HepG2 (cell line): Measurements from ENCODE around the gene MSI2. TPM values are rescaled to one million over a fixed set of nuclear protein-coding genes. Genes with fewer than 3 reads are reported as not detected.

Experiments
- DNMT1 ChIP-seq: sonication (generic); formaldehyde crosslinking; IDR thresholded peaks from 2 replicates; pipeline ENCODE4 v1.5.1; 2020; ENCODE audit warnings: mild to moderate bottlenecking, missing genetic modification reagents
- EED ChIP-seq: sonication (generic); formaldehyde crosslinking; IDR thresholded peaks from 2 replicates; pipeline ENCODE4 v1.5.0; 2020; ENCODE audit warnings: mild to moderate bottlenecking, missing genetic modification reagents
- EHMT2 ChIP-seq: fragments of 200-600 bp; sonication (generic); IDR thresholded peaks from 2 replicates; pipeline ENCODE4 v1.7.0; 2017; ENCODE audit warnings: antibody characterized with exemption, low read depth, low read length, borderline replicate concordance
- ETV6 ChIP-seq: sonication (generic); formaldehyde crosslinking; conservative IDR thresholded peaks from 2 replicates; pipeline ENCODE4 v1.4.0; 2020; ENCODE audit warnings: missing genetic modification reagents
- GFI1 ChIP-seq: sonication (generic); formaldehyde crosslinking; IDR thresholded peaks from 2 replicates; pipeline ENCODE4 v1.5.0; 2020; ENCODE audit warnings: missing genetic modification reagents, mild to moderate bottlenecking, borderline replicate concordance
- HES4 ChIP-seq: sonication (generic); formaldehyde crosslinking; IDR thresholded peaks from 2 replicates; pipeline ENCODE4 v1.9.0; 2021; ENCODE audit warnings: mild to moderate bottlenecking, missing genetic modification reagents, borderline replicate concordance
- HNRNPUL1 ChIP-seq: fragments of 200-400 bp; formaldehyde crosslinking; IDR thresholded peaks from 2 replicates; pipeline ENCODE4 v1.6.1; 2017; ENCODE audit warnings: low read depth, mild to moderate bottlenecking, low read length, moderate library complexity
- MBD4 ChIP-seq: IDR thresholded peaks from 2 replicates; pipeline ENCODE4 v1.6.1; 2012; ENCODE audit warnings: low read length, inconsistent platforms, borderline replicate concordance
- MTA1 ChIP-seq: sonication (generic); formaldehyde crosslinking; IDR thresholded peaks from 2 replicates; pipeline ENCODE4 v1.4.0; 2020; ENCODE audit warnings: missing genetic modification reagents, mild to moderate bottlenecking, borderline replicate concordance
- MYNN ChIP-seq: sonication (generic); formaldehyde crosslinking; IDR thresholded peaks from 2 replicates; pipeline ENCODE4 v1.4.0; 2020; ENCODE audit warnings: mild to moderate bottlenecking, low read depth, missing genetic modification reagents
- ZNF235 ChIP-seq: sonication (generic); formaldehyde crosslinking; IDR thresholded peaks from 2 replicates; pipeline ENCODE4 v1.8.1; 2023; ENCODE audit warnings: mild to moderate bottlenecking, missing genetic modification reagents, borderline replicate concordance
- ZNF616 ChIP-seq: sonication (generic); formaldehyde crosslinking; IDR thresholded peaks from 2 replicates; pipeline ENCODE4 v1.5.0; 2020; ENCODE audit warnings: low read depth, mild to moderate bottlenecking, missing genetic modification reagents
- ZNF737 ChIP-seq: sonication (generic); formaldehyde crosslinking; IDR thresholded peaks from 2 replicates; pipeline ENCODE4 v1.5.0; 2020; ENCODE audit warnings: missing genetic modification reagents, mild to moderate bottlenecking, borderline replicate concordance
- polyA plus RNA-seq, 8 experiments: library from polyadenylated mRNA; depleted of rRNA in 3 of 8; stranded (reverse) in 7 of 8; unstranded in 1 of 8; fragments of >200 nt; fragmentation: Illumina TruSeq in 4 of 8; extraction: Trizol in 4 of 8; gene quantifications; 2 replicates each; pipeline versions ENCODE4 v1.2.1 to v1.2.3, GENCODE V29; 2011 to 2016; ENCODE audit warnings: low read depth in 4 of 8, missing spikeins in 1 of 8, mixed read lengths in 1 of 8; ENCODE audit not compliant: insufficient read depth in 1 of 8
- total RNA-seq, 5 experiments: library from RNA; depleted of rRNA; stranded (reverse); fragments of >200 nt; fragmentation: Illumina TruSeq; extraction: Trizol; gene quantifications; 2 replicates each; pipeline ENCODE4 v1.2.3, GENCODE V29; 2016; ENCODE audit warnings: low read depth in 1 of 5
- TF ChIP-seq, protein P1 (sequence below): sonication (generic); formaldehyde crosslinking; IDR thresholded peaks from 2 replicates; pipeline ENCODE4 v1.4.0; 2020; ENCODE audit warnings: missing genetic modification reagents
- TF ChIP-seq, protein P2 (sequence below): sonication (generic); formaldehyde crosslinking; IDR thresholded peaks from 2 replicates; pipeline ENCODE4 v1.4.0; 2020; ENCODE audit warnings: missing genetic modification reagents
- TF ChIP-seq, protein P3 (sequence below): sonication (generic); formaldehyde crosslinking; IDR thresholded peaks from 2 replicates; pipeline ENCODE4 v1.4.0; 2020; ENCODE audit warnings: missing genetic modification reagents
- TF ChIP-seq, protein P4 (sequence below): sonication (generic); formaldehyde crosslinking; IDR thresholded peaks from 2 replicates; pipeline ENCODE4 v1.4.0; 2020; ENCODE audit warnings: missing genetic modification reagents

MSI2 gene
- total and polyA plus RNA-seq, 2 of the 13 experiments (the other 11 are each of a cell fraction or from before 2014, with no cell fraction given) = 77.5 to 78.4 TPM

DNA sequence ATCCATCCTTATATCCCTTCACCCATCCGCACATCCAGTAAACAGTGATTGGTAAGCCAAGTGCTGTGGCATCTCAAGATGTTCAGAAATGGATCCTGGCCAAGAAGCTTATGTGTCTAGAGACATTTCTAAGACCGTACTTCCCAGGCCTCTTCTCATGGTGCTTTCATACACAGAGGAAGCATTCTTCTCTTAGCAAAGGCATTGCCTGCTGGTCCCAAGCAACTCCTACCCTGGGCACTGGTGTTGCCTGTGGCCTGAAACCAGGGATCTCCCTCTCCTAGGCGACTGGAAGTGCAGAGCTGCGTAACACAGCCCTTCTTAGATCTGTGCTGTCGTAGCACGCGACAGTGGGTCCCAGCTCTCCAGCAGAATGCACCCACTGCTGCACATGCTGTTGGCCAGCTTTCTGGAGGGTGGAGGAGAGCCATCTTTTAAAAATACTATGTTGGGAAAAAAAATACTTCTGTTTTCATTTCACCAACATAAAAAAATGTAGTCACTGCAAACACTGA lies 305.9 kb downstream of the MSI2 start (continued):
- TF ChIP-seq, protein P1, sequence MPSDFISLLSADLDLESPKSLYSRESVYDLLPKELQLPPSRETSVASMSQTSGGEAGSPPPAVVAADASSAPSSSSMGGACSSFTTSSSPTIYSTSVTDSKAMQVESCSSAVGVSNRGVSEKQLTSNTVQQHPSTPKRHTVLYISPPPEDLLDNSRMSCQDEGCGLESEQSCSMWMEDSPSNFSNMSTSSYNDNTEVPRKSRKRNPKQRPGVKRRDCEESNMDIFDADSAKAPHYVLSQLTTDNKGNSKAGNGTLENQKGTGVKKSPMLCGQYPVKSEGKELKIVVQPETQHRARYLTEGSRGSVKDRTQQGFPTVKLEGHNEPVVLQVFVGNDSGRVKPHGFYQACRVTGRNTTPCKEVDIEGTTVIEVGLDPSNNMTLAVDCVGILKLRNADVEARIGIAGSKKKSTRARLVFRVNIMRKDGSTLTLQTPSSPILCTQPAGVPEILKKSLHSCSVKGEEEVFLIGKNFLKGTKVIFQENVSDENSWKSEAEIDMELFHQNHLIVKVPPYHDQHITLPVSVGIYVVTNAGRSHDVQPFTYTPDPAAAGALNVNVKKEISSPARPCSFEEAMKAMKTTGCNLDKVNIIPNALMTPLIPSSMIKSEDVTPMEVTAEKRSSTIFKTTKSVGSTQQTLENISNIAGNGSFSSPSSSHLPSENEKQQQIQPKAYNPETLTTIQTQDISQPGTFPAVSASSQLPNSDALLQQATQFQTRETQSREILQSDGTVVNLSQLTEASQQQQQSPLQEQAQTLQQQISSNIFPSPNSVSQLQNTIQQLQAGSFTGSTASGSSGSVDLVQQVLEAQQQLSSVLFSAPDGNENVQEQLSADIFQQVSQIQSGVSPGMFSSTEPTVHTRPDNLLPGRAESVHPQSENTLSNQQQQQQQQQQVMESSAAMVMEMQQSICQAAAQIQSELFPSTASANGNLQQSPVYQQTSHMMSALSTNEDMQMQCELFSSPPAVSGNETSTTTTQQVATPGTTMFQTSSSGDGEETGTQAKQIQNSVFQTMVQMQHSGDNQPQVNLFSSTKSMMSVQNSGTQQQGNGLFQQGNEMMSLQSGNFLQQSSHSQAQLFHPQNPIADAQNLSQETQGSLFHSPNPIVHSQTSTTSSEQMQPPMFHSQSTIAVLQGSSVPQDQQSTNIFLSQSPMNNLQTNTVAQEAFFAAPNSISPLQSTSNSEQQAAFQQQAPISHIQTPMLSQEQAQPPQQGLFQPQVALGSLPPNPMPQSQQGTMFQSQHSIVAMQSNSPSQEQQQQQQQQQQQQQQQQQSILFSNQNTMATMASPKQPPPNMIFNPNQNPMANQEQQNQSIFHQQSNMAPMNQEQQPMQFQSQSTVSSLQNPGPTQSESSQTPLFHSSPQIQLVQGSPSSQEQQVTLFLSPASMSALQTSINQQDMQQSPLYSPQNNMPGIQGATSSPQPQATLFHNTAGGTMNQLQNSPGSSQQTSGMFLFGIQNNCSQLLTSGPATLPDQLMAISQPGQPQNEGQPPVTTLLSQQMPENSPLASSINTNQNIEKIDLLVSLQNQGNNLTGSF = no peak
- TF ChIP-seq, protein P2, sequence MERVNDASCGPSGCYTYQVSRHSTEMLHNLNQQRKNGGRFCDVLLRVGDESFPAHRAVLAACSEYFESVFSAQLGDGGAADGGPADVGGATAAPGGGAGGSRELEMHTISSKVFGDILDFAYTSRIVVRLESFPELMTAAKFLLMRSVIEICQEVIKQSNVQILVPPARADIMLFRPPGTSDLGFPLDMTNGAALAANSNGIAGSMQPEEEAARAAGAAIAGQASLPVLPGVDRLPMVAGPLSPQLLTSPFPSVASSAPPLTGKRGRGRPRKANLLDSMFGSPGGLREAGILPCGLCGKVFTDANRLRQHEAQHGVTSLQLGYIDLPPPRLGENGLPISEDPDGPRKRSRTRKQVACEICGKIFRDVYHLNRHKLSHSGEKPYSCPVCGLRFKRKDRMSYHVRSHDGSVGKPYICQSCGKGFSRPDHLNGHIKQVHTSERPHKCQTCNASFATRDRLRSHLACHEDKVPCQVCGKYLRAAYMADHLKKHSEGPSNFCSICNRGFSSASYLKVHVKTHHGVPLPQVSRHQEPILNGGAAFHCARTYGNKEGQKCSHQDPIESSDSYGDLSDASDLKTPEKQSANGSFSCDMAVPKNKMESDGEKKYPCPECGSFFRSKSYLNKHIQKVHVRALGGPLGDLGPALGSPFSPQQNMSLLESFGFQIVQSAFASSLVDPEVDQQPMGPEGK (CRISPR knock-in tag) = no peak
- no peak for TF ChIP-seq EED (CRISPR knock-in tag)
- TF ChIP-seq MTA1 (CRISPR knock-in tag) = no peak
- TF ChIP-seq, protein P3, sequence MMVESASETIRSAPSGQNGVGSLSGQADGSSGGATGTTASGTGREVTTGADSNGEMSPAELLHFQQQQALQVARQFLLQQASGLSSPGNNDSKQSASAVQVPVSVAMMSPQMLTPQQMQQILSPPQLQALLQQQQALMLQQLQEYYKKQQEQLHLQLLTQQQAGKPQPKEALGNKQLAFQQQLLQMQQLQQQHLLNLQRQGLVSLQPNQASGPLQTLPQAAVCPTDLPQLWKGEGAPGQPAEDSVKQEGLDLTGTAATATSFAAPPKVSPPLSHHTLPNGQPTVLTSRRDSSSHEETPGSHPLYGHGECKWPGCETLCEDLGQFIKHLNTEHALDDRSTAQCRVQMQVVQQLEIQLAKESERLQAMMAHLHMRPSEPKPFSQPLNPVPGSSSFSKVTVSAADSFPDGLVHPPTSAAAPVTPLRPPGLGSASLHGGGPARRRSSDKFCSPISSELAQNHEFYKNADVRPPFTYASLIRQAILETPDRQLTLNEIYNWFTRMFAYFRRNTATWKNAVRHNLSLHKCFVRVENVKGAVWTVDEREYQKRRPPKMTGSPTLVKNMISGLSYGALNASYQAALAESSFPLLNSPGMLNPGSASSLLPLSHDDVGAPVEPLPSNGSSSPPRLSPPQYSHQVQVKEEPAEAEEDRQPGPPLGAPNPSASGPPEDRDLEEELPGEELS (CRISPR knock-in tag) = no peak
- 0 out of 2 replicates have a peak, but pooled peaks have one; percentile 34 for TF ChIP-seq DNMT1 (CRISPR knock-in tag)
- TF ChIP-seq, protein P4, sequence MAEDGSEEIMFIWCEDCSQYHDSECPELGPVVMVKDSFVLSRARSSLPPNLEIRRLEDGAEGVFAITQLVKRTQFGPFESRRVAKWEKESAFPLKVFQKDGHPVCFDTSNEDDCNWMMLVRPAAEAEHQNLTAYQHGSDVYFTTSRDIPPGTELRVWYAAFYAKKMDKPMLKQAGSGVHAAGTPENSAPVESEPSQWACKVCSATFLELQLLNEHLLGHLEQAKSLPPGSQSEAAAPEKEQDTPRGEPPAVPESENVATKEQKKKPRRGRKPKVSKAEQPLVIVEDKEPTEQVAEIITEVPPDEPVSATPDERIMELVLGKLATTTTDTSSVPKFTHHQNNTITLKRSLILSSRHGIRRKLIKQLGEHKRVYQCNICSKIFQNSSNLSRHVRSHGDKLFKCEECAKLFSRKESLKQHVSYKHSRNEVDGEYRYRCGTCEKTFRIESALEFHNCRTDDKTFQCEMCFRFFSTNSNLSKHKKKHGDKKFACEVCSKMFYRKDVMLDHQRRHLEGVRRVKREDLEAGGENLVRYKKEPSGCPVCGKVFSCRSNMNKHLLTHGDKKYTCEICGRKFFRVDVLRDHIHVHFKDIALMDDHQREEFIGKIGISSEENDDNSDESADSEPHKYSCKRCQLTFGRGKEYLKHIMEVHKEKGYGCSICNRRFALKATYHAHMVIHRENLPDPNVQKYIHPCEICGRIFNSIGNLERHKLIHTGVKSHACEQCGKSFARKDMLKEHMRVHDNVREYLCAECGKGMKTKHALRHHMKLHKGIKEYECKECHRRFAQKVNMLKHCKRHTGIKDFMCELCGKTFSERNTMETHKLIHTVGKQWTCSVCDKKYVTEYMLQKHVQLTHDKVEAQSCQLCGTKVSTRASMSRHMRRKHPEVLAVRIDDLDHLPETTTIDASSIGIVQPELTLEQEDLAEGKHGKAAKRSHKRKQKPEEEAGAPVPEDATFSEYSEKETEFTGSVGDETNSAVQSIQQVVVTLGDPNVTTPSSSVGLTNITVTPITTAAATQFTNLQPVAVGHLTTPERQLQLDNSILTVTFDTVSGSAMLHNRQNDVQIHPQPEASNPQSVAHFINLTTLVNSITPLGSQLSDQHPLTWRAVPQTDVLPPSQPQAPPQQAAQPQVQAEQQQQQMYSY (CRISPR knock-in tag) = no peak
- TF ChIP-seq GFI1 (CRISPR knock-in tag) = no peak
- no peak for TF ChIP-seq ETV6 (CRISPR knock-in tag)
- TF ChIP-seq ZNF616 (CRISPR knock-in tag) = no peak
- TF ChIP-seq MYNN (CRISPR knock-in tag) = no peak
- TF ChIP-seq HNRNPUL1 = no peak
- no peak for TF ChIP-seq EHMT2
- no peak for TF ChIP-seq ZNF235
- no peak for TF ChIP-seq MBD4
- 0 out of 2 replicates have a peak, but pooled peaks have one; percentile 54 for TF ChIP-seq HES4 (CRISPR knock-in tag)
- 0 out of 2 replicates have a peak, but pooled peaks have one; percentile 31 for TF ChIP-seq ZNF737 (CRISPR knock-in tag)
